GM12874 (cell line): ENCODE results near the gene POLDIP3.

ENCODE experiments used
- CTCF ChIP-seq: IDR thresholded peaks from 2 replicates; pipeline ENCODE4 v1.5.1; 2011; ENCODE audit warnings: low read depth, mild to moderate bottlenecking, control low read depth, low read length, moderate library complexity; ENCODE audit not compliant: insufficient read depth

Gene POLDIP3

GRCh38 chr22:42611051-42611450, 3.6 kb downstream of the POLDIP3 start:
- no peak for TF ChIP-seq CTCF

GRCh38 chr22:42610186-42610585, 4.5 kb downstream of the POLDIP3 start:
- no peak for TF ChIP-seq CTCF

- no peak for TF ChIP-seq CTCF
Observed at GRCh38 chr22:42608823-42609361, 5.8 kb downstream of the POLDIP3 start.

- TF ChIP-seq CTCF: no peak
Observed at GRCh38 chr22:42608136-42608822, 6.4 kb downstream of the POLDIP3 start.

GRCh38 chr22:42604403-42604802, 10.3 kb downstream of the POLDIP3 start:
- TF ChIP-seq CTCF: no peak

GRCh38 chr22:42603427-42603826, 11.3 kb downstream of the POLDIP3 start:
- TF ChIP-seq CTCF: no peak

GRCh38 chr22:42602470-42602869, 12.2 kb downstream of the POLDIP3 start:
- TF ChIP-seq CTCF: no peak
